Thyroid gland (tissue), 4 donors: Measurements from ENCODE around the gene RSPRY1.
A peak's percentile ranks its signal among the peaks of the same experiment; 100 is the strongest.

Experiments used
- CTCF ChIP-seq, 6 experiments: fragments of 200-600 bp in 3 of 6; fragments of 450-650 bp in 3 of 6; sonication (generic) in 3 of 6; IDR thresholded peaks; one replicate each; pipeline ENCODE4 v1.5.1; 2016 to 2019; ENCODE audit warnings: antibody characterized with exemption in 6 of 6, mild to moderate bottlenecking in 2 of 6, inconsistent platforms in 1 of 6, moderate library complexity in 1 of 6
- POLR2A ChIP-seq, 2 donors: fragments of 450-650 bp; IDR thresholded peaks; one replicate each; pipeline ENCODE4 v1.6.1; 2017; ENCODE audit warnings: antibody characterized with exemption in 2 of 2, mild to moderate bottlenecking in 2 of 2, moderate library complexity in 1 of 2

GRCh38 chr16:57175896-57176295 lies 10.2 kb upstream of the RSPRY1 start:
- TF ChIP-seq CTCF (IDR thresholded peaks at IDR 0.05) (no peak), POLR2A (IDR thresholded peaks at IDR 0.05) (peak in 1 of 2 donors; percentile 33)
